ENCODE measurements around the gene C9orf50. TPM values are rescaled to one million over a fixed set of nuclear protein-coding genes. Genes with fewer than 3 reads are reported as not detected.
A peak's percentile ranks its signal among the peaks of the same experiment; 100 is the strongest.

Gene C9orf50
- total and polyA plus RNA-seq, 4 experiments from 2014 or later = not detected

- H3K4me3 Mint-ChIP-seq = no peak overlapping the region
- ChIA-PET POLR2A (ENCODE audit: partially characterized antibody) (interaction anchor here (0.9 kb wide), 1 partner anchor 388 kb away, joined by 3 read pairs; the partner anchor contains the start of gene IER5L), CTCF (ENCODE audit: partially characterized antibody) (no interaction called here)
- peaks cover 15% of the 10 kb centered on the region for H3K27me3 ChIP-seq (ENCODE audit: insufficient read depth, low read length)
- no peaks in the 10 kb centered on the region for H3K9me3 ChIP-seq (ENCODE audit: control insufficient read depth in 1 of 2, low read length in 2 of 2)
- H3K27ac ChIP-seq (ENCODE audit: low read depth, low read length) = no peak overlapping the region
- H3K4me1 ChIP-seq (ENCODE audit: insufficient read depth, low read length) = peaks cover 20% of the 10 kb centered on the region
- H3K36me3 Mint-ChIP-seq = no peaks in the 10 kb centered on the region
- H3K9me3 Mint-ChIP-seq = no peaks in the 10 kb centered on the region
- H3K27ac Mint-ChIP-seq = peak overlapping the region in 1 of 7 donors; percentile 32
- H3K4me1 Mint-ChIP-seq = peaks cover 0 to 13% (median 9%) of the 10 kb centered on the region in 4 donors
- H3K4me3 ChIP-seq (ENCODE audit: low read length in 2 of 2) = no peak overlapping the region
- H3K36me3 ChIP-seq (ENCODE audit: insufficient read depth, low read length) = no peaks in the 10 kb centered on the region
- no peak for DNase-seq
- H3K27me3 Mint-ChIP-seq = peaks cover 13 to 14% of the 10 kb centered on the region in 2 donors
- intact Hi-C loops (cut with micrococcal nuclease) = no loop called here
These were observed 54.2 kb downstream of the C9orf50 start for GRCh38 chr9:129566563-129567266.

GRCh38 chr9:129562917-129563316, 58.0 kb downstream of the C9orf50 start:
- ChIA-PET CTCF (ENCODE audit: partially characterized antibody) (no interaction called here), POLR2A (ENCODE audit: partially characterized antibody) (no interaction called here)
- Mint-ChIP-seq H3K27ac (no peak overlapping the region), H3K4me3 (no peak overlapping the region), H3K27me3 (peaks cover under 1 to 3% of the 10 kb centered on the region in 2 donors), H3K4me1 (peaks cover 0 to 8% (median under 1%) of the 10 kb centered on the region in 4 donors), H3K36me3 (no peaks in the 10 kb centered on the region), H3K9me3 (no peaks in the 10 kb centered on the region)
- H3K36me3 ChIP-seq (ENCODE audit: insufficient read depth, low read length) = no peaks in the 10 kb centered on the region
- no peaks in the 10 kb centered on the region for H3K27me3 ChIP-seq (ENCODE audit: insufficient read depth, low read length)
- no peaks in the 10 kb centered on the region for H3K9me3 ChIP-seq (ENCODE audit: control insufficient read depth in 1 of 2, low read length in 2 of 2)
- no peak overlapping the region for H3K4me3 ChIP-seq (ENCODE audit: low read length in 2 of 2)
- H3K27ac ChIP-seq (ENCODE audit: low read depth, low read length) = no peak overlapping the region
- intact Hi-C loops (cut with micrococcal nuclease) = no loop called here
- peaks cover 2% of the 10 kb centered on the region for H3K4me1 ChIP-seq (ENCODE audit: insufficient read depth, low read length)
- DNase-seq = no peak

- Histone ChIP-seq H3K9me3 (ENCODE audit: control insufficient read depth in 1 of 2, low read length in 2 of 2) (no peaks in the 10 kb centered on the region), H3K4me3 (ENCODE audit: low read length in 2 of 2) (no peak overlapping the region), H3K27ac (ENCODE audit: low read depth, low read length) (no peak overlapping the region), H3K27me3 (ENCODE audit: insufficient read depth, low read length) (no peaks in the 10 kb centered on the region), H3K36me3 (ENCODE audit: insufficient read depth, low read length) (no peaks in the 10 kb centered on the region), H3K4me1 (ENCODE audit: insufficient read depth, low read length) (no peaks in the 10 kb centered on the region)
- no peaks in the 10 kb centered on the region for H3K36me3 Mint-ChIP-seq
- POLR2A ChIA-PET (ENCODE audit: partially characterized antibody) = no interaction called here
- no peak overlapping the region for H3K27ac Mint-ChIP-seq
- intact Hi-C loops (cut with micrococcal nuclease) = no loop called here
- DNase-seq = no peak
- H3K27me3 Mint-ChIP-seq = peaks cover 0 to 1% of the 10 kb centered on the region in 2 donors
- no peak overlapping the region for H3K4me3 Mint-ChIP-seq
- peaks cover 0 to 7% (median 0%) of the 10 kb centered on the region in 4 donors for H3K4me1 Mint-ChIP-seq
- H3K9me3 Mint-ChIP-seq = no peaks in the 10 kb centered on the region
- CTCF ChIA-PET (ENCODE audit: partially characterized antibody) = interaction anchor here (0.9 kb wide), 1 partner anchor 60 kb away, joined by 3 read pairs; no protein-coding TSS in a partner anchor
These were observed 58.4 kb downstream of the C9orf50 start for GRCh38 chr9:129562514-129562913.

Other genes starting within 250 kb of the C9orf50 start
- 10 to 100 TPM; 45.0 to 45.3 TPM for gene NTMT1, start 5.1 kb upstream of the C9orf50 start, total RNA-seq
- gene NTMT1, start 5.1 kb upstream of the C9orf50 start, polyA plus RNA-seq = 10 to 100 TPM; 48.4 to 55.1 TPM
- gene ASB6, start 21.1 kb upstream of the C9orf50 start, total RNA-seq = 10 to 100 TPM; 33.0 to 33.1 TPM
- 10 to 100 TPM; 17.3 to 29.7 TPM for gene ASB6, start 21.1 kb upstream of the C9orf50 start, polyA plus RNA-seq
- gene PRRX2, start 44.5 kb upstream of the C9orf50 start, total RNA-seq = not detected
- not detected for gene PRRX2, start 44.5 kb upstream of the C9orf50 start, polyA plus RNA-seq
- gene PTGES, start 131.9 kb upstream of the C9orf50 start, total RNA-seq = not detected
- gene PTGES, start 131.9 kb upstream of the C9orf50 start, polyA plus RNA-seq = not detected
- 10 to 100 TPM; 29.5 to 33.0 TPM for gene TOR1B, start 182.1 kb upstream of the C9orf50 start, total RNA-seq
- gene TOR1B, start 182.1 kb upstream of the C9orf50 start, polyA plus RNA-seq = 10 to 100 TPM; 17.5 to 24.4 TPM
- 10 to 100 TPM; 39.8 to 41.9 TPM for gene TOR1A, start 203.0 kb upstream of the C9orf50 start, total RNA-seq
- 10 to 100 TPM; 66.3 to 82.5 TPM for gene TOR1A, start 203.0 kb upstream of the C9orf50 start, polyA plus RNA-seq
- gene C9orf78, start 214.2 kb upstream of the C9orf50 start, total RNA-seq = 10 to 100 TPM; 95.5 to 96.9 TPM
- gene C9orf78, start 214.2 kb upstream of the C9orf50 start, polyA plus RNA-seq = 100 to 1,000 TPM; 204 to 206 TPM
- gene USP20, start 214.4 kb upstream of the C9orf50 start, total RNA-seq = 100 to 1,000 TPM; 123 to 132 TPM
- gene USP20, start 214.4 kb upstream of the C9orf50 start, polyA plus RNA-seq = 10 to 100 TPM; 36.5 to 55.9 TPM